Activated CD4-positive, alpha-beta T cell treated with anti-CD3 and anti-CD28 coated beads, Interleukin-2, amount 50 U/mL, for 1 hour (primary cell): ENCODE results near the gene FAM78A.

Source experiments
- DNase-seq: peaks from one replicate; pipeline ENCODE4 v3.0.0-alpha.2; 2020

Gene FAM78A

GRCh38 chr9:131302244-131303075 is 26.1 kb upstream of the FAM78A start:
- no peak for DNase-seq

DNA sequence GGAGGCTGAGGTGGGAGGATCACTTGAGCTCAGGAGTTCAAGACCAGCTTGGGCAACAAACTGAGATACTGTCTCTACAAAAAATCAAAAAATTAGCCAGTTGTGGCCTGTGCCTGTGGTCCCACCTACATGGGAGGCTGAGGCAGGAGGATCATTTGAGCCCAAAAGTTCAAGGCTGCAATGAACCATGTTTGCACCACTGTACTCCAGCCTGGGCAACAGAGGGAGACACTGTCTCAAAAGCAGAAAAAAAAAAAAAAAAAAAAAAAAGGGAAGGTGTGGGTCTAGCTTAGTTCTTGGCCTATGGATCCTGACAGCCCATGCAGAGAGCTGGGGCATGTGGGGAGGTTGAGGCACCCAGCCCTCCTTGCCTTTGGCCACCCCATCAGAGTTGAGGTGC is 24.1 kb upstream of the FAM78A start:
- no peak for DNase-seq

- DNase-seq: no peak
Measured at GRCh38 chr9:131299961-131300347, 23.6 kb upstream of the FAM78A start.

DNA sequence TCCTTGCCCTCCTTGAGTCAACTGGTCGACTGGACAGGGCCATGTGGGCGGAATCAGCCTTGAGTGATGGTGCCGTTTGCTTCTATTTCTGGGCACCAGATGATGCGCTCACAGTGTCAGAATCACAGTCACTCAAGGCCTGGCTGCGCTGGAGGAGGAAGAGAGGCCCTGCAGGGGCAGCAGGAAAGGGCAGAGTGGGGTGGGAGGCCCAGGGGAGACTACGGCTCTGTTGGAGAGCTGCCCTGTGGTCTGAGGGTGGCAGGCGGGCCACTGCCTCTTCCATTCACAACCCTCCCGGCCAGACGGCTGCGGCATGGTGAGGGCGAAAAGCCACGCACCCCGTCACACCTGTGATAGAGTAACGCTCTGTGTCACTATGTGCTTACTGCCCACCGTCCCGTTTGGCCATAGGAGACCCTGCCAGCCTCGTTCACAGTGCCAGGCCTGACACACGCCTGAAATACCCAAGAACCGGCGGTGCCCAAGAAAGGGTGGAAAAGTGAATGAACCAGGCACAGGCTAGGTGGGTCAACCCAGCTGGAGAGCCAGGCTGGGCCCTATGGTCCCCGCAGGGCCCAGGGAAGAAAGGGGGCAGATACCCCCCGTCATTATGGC is 23.1 kb upstream of the FAM78A start:
- no peak for DNase-seq

DNA sequence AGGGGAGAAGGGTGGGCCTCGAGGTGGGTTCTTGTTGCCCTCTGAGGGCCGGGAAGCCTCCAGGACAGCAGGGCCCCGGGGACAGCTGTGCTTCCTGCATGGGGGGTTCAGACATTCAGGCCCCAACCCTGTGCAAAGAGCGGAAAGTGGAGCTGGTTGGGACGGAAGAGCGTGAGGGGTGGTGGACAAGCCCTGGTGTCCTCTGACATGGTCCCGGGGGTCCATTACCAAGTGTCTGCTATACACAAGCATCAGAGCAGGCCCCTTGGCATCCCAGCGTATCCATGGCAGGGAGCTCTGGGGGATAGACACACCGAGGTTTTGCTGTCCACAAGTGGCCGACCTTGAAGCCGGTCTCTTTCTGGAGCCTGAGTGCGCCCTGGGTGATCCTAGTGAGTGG is 22.5 kb upstream of the FAM78A start:
- DNase-seq: no peak

DNA sequence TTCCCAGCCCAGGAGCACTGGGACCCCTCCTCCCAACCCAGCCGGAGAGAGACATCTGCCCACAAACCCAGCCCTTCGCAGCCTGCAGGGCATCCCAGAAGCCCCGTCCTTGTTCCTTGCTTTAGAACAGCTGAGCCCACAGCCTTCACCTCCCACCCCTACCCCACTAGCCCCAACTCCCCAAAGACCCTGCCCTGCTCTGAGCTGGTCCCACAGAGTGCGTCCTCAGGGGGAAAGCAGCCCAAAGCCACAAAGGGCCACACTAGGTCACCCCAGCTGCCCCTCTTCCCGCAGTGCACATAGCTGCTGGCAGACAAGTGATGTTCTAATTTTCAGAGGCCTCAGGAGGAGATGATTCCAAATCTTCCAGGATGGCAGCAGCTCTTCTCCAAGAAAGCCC is 22.0 kb upstream of the FAM78A start:
- no peak for DNase-seq

DNA sequence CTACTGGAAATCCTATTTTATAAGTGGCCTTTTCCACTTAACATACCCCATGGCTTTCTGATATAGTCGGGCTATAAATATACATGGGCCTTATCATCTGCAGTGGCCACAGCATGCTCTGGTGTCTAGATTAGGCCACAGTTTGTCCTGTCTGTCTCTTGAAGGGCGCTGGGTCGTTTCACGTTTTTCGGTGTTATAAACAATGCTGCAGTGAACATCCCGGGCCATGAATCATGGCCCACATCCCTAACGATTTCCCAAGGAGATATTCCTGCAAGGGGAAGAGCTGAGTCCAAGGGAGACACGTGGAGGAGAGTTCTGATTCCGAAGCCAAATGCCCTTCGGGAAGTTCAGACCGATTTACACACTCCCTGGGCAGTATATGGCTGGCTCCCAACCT is 21.6 kb upstream of the FAM78A start:
- DNase-seq: no peak

DNA sequence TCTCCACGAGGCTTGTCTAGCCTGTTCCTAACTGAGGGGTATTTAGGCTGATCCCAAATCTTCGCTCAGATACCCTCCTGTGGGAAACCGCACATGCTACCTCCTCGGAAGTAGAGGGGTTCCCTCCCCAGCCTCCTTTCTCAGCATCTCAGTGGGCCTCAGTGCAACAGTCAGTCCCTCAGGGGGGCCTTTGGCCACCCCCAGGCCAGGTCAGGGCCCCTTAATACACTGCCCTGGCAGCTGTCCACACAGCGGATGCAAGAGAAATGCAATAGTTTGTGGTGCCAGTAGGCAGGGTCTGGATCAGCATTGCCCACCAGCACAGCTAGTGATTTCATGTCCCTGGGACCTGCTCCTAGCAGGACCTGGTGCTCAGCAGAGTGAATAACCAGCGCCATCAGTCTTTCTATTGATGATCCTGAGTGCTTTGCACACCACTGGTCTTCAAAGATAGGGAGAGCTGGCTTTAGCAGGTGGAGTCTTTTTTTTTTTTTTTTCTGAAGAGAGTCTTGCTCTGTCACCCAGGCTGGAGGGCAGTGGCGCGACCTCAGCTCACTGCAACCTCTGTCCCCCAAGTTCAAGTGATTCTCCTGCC is 20.7 kb upstream of the FAM78A start:
- no peak for DNase-seq

- DNase-seq: no peak
Measured at GRCh38 chr9:131296460-131296859, 20.1 kb upstream of the FAM78A start.

GRCh38 chr9:131292937-131293336 is 16.6 kb upstream of the FAM78A start:
- DNase-seq: no peak

DNA sequence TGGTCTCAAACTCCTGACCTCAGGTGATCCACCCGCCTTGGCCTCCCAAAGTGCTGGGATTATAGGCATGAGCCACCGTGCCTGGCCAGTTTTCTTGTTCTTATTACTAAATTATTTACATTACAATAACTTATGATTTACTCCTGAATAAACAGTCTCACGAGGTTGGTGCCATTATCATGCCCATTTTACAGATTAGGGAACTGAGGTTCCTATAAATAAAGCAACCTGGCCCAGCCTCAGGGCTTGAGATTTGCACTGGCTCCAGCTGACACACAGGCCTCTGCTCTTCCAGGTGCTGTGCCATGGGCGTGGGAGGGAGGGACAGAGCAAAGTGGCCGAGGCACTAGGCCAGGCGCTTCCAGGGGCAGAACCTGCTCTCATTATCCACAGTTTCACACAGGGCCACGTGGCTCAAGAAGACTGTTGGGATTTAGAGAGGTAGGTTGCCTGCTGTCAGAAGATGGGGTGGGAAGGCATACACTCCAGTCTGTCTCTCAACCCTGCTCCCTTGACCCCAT is 15.5 kb upstream of the FAM78A start:
- DNase-seq: no peak

- DNase-seq: no peak
Measured at GRCh38 chr9:131290767-131291370, 14.6 kb upstream of the FAM78A start.

- no peak for DNase-seq
Measured at GRCh38 chr9:131290036-131290766, 13.9 kb upstream of the FAM78A start.

- no peak for DNase-seq
Measured at GRCh38 chr9:131289301-131290035, 13.2 kb upstream of the FAM78A start, which contains the start of gene PLPP7. Gene PLPP7 (plus strand): TSS chr9:131289723. CDS start chr9:131289998, 275 bp downstream.

- DNase-seq: no peak
Measured at GRCh38 chr9:131288217-131288616, 11.9 kb upstream of the FAM78A start.

DNA sequence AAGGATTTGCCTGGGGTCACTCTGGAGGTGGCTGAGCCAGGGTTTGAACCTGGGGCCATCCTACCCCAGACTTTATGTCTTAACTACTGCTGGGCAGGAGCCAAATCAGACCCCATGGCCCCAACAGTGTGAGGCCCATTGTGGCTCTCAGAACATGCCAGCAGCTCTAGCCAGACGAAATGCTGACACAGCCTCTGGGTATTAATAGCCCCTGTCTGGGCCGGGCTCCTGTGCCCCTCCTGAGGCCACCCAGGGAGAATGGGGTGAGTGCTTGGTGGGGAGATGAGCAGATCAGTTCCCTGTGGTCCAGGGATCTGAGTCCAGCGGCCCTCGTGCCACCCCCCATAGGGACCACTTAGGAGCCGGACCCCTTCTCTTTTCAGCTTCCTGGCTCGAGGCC is 11.0 kb upstream of the FAM78A start:
- DNase-seq: no peak

- DNase-seq: no peak
Measured at GRCh38 chr9:131284856-131285255, 8.5 kb upstream of the FAM78A start.

DNA sequence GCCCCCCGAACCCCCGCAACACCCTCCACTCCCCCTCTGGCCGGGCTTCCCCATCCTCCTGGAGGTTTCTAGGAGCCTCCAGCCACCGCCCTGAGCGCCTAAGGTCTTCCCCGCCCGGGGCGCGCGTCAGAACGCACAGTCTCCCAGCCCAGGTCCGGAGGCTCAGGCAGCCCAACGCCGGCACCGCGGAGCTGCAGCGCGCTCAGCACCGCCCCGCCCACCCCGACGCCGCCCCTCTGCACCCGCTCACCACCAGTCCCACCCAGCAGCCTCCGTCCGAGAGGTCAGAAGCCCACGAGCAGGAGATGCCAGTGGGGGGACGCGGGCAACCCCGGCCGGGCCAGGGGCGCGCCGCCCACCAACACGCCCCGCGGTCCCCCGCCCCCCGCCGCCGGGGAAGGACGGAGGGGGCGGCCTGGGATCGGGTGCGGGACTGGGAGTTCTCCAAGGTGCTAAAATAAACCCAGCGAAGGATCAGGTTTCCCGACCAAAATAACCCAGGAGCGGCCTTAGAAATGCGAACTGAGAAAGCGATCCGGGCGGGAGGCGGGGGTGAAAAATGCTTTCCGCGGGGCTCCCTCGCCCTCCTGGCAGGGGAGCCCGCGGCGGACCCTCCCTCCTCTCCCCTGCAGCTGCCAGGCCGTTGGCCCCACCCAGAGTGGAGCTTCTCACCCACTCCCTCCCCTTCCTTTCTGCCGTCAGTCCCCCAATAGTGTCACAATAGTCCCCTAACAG is 6.5 kb upstream of the FAM78A start:
- no peak for DNase-seq

DNA sequence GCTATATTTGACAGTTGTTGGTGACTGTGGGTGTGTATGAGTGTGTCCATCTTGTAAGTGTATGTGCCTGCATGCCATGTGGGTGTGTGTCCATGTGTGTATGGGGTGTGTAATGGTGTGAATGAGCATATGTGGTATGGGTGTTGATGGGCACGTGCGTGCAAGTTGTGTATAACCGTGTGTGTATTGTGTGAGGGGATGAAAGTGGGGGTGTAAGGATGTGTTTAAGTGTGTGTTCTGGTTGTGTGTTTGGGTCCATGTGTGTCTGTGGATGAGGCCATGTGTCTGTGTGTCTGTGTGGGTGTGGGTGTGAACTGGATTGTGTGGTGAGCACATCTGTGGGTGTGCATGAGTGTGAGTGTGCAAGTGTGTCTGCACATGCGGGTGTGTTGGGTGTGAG is 5.9 kb upstream of the FAM78A start:
- DNase-seq: no peak

- DNase-seq: no peak
Measured at GRCh38 chr9:131281119-131281965, 5.0 kb upstream of the FAM78A start.
